HCT116 (cell line): ENCODE measurements around the gene TARS3. TPM values are rescaled to one million over a fixed set of nuclear protein-coding genes. Genes with fewer than 3 reads are reported as not detected.

Source experiments
- ATAC-seq: fragments of 200-7000 bp; cut with Tn5 transposase; 2 replicates; pipeline ENCODE4 v1.9.1; 2020; ENCODE audit warnings: mild to moderate bottlenecking, moderate library complexity
- BruUV-seq: library from RNA; stranded (reverse); fragments of 400-500 nt; replicated peaks from 2 replicates; lab custom pipeline; 2021; lab: Mats Ljungman, UMichigan
- CTCF ChIA-PET: fragments of 300-600 bp; sonication (Branson Sonifier 250); formaldehyde crosslinking; loops from one replicate; lab custom pipeline; 2021; ENCODE audit warnings: antibody characterized with exemption; lab: Charles Lee
- POLR2A ChIA-PET: fragments of 300-600, 350-600 bp; sonication (Branson Sonifier 250); formaldehyde crosslinking; loops from one replicate; lab custom pipeline; 2021; ENCODE audit warnings: antibody characterized with exemption; lab: Charles Lee
- RAD21 ChIA-PET, 2 experiments: fragments of 300-600 bp; sonication (Branson Sonifier 250); formaldehyde crosslinking; loops; one replicate each; lab custom pipeline; 2023; ENCODE audit warnings: low total read pairs in 2 of 2; ENCODE audit not compliant: uncharacterized antibody in 2 of 2, unreplicated experiment in 2 of 2, low non-redundant PET in 1 of 2; lab: Charles Lee
- DNase-seq: peaks from one replicate; pipeline ENCODE4 v3.0.0-alpha.2; 2010; ENCODE audit warnings: low read depth, low spot score
- H2AFZ ChIP-seq: fragments of 200-600 bp; shearing (Covaris generic), sonication (generic); 2 replicates; pipeline ENCODE4 v1.6.1; 2017; ENCODE audit warnings: low read depth, mixed run types, mixed read lengths, antibody characterized with exemption, low read length; ENCODE audit not compliant: poor library complexity, severe bottlenecking
- H3K27ac ChIP-seq: 2 replicates; pipeline ENCODE4 v1.5.1; 2012; ENCODE audit warnings: low read depth, low read length
- H3K27me3 ChIP-seq: fragments of 200-600 bp; sonication (generic); 2 replicates; pipeline ENCODE4 v1.6.1; 2016; ENCODE audit warnings: mixed run types, low read length, mixed read lengths; ENCODE audit not compliant: insufficient read depth
- H3K36me3 ChIP-seq, 2 experiments: fragments of 200-500 bp in 1 of 2; fragments of 200-600 bp in 1 of 2; sonication (Bioruptor generic) in 1 of 2; sonication (generic) in 1 of 2; 2 replicates each; pipeline versions ENCODE4 v1.5.1 to v1.6.1; 2014 to 2016; ENCODE audit warnings: low read length in 2 of 2, inconsistent platforms in 1 of 2, mixed read lengths in 1 of 2, mixed run types in 1 of 2; ENCODE audit not compliant: insufficient read depth in 2 of 2, control insufficient read depth in 1 of 2
- H3K4me1 ChIP-seq, 2 experiments: fragments of 200-600 bp in 1 of 2; sonication (generic) in 1 of 2; 2 replicates each; pipeline versions ENCODE4 v1.5.1 to v1.6.1; 2012 to 2017; ENCODE audit warnings: low read length in 2 of 2, inconsistent platforms in 1 of 2, mild to moderate bottlenecking in 1 of 2, mixed read lengths in 1 of 2, mixed run types in 1 of 2, moderate library complexity in 1 of 2; ENCODE audit not compliant: insufficient read depth in 2 of 2, control insufficient read depth in 1 of 2
- H3K4me2 ChIP-seq: fragments of 200-600 bp; sonication (generic); 2 replicates; pipeline ENCODE4 v1.6.1; 2017; ENCODE audit warnings: mixed run types, low read length, mixed read lengths
- H3K4me3 ChIP-seq, 2 experiments: fragments of 200-600 bp in 1 of 2; sonication (generic) in 1 of 2; replicated peaks in 1 of 2; 2 replicates each; pipeline ENCODE4 v1.5.1; 2011 to 2016; ENCODE audit warnings: low read length in 2 of 2, control low read depth in 1 of 2, low read depth in 1 of 2, mild to moderate bottlenecking in 1 of 2, mixed read lengths in 1 of 2, mixed run types in 1 of 2
- H3K79me2 ChIP-seq: fragments of 200-600 bp; sonication (generic); 2 replicates; pipeline ENCODE4 v1.6.1; 2017; ENCODE audit warnings: mild to moderate bottlenecking, mixed run types, low read length, moderate library complexity, mixed read lengths; ENCODE audit not compliant: insufficient read depth
- H3K9ac ChIP-seq: fragments of 200-600 bp; sonication (generic); 2 replicates; pipeline ENCODE4 v1.6.1; 2016; ENCODE audit warnings: low read length, mixed read lengths
- H3K9me2 ChIP-seq: fragments of 200-600 bp; sonication (generic), shearing (Covaris generic); 2 replicates; pipeline ENCODE4 v1.6.1; 2017; ENCODE audit warnings: mixed run types, mild to moderate bottlenecking, moderate library complexity; ENCODE audit not compliant: insufficient read depth
- H3K9me3 ChIP-seq, 2 experiments: fragments of 200-500 bp in 1 of 2; fragments of 200-600 bp in 1 of 2; sonication (Bioruptor generic) in 1 of 2; sonication (generic) in 1 of 2; 2 replicates each; pipeline ENCODE4 v1.6.1; 2014 to 2017; ENCODE audit warnings: low read length in 2 of 2, mixed read lengths in 2 of 2, inconsistent platforms in 1 of 2, low read depth in 1 of 2, mild to moderate bottlenecking in 1 of 2, mixed run types in 1 of 2, moderate library complexity in 1 of 2; ENCODE audit not compliant: control insufficient read depth in 1 of 2, insufficient read depth in 1 of 2
- H4K20me1 ChIP-seq: fragments of 200-600 bp; sonication (generic), shearing (Covaris generic); 2 replicates; pipeline ENCODE4 v1.6.1; 2017; ENCODE audit warnings: mixed run types, mild to moderate bottlenecking, moderate library complexity; ENCODE audit not compliant: insufficient read depth
- CBX3 ChIP-seq: IDR thresholded peaks from 2 replicates; pipeline ENCODE4 v1.6.1; 2012; ENCODE audit warnings: low read depth
- CEBPB ChIP-seq: IDR thresholded peaks from 2 replicates; pipeline ENCODE4 v1.6.1; 2012; ENCODE audit warnings: low read depth
- ELF1 ChIP-seq: IDR thresholded peaks from 2 replicates; pipeline ENCODE4 v1.6.1; 2012; ENCODE audit warnings: low read depth, borderline replicate concordance
- EZH2 ChIP-seq: fragments of 200-600 bp; sonication (generic); IDR thresholded peaks from 2 replicates; pipeline ENCODE4 v1.6.1; 2017; ENCODE audit warnings: antibody characterized with exemption, mixed run types
- EZH2phosphoT487 ChIP-seq: fragments of 200-600 bp; IDR thresholded peaks from 2 replicates; pipeline ENCODE4 v1.6.1; 2018; ENCODE audit warnings: antibody characterized with exemption, borderline replicate concordance
- FOSL1 ChIP-seq: IDR thresholded peaks from 2 replicates; pipeline ENCODE4 v1.6.1; 2012; ENCODE audit warnings: low read depth
- JUND ChIP-seq: IDR thresholded peaks from 2 replicates; pipeline ENCODE4 v1.6.1; 2012
- POLR2A ChIP-seq: IDR thresholded peaks from 2 replicates; pipeline ENCODE4 v1.7.0; 2011; ENCODE audit warnings: borderline replicate concordance; ENCODE audit not compliant: insufficient read depth, insufficient read length; ENCODE audit errors: extremely low read depth
- SIN3A ChIP-seq: IDR thresholded peaks from 2 replicates; pipeline ENCODE4 v1.6.1; 2012; ENCODE audit warnings: low read depth
- TCF7L2 ChIP-seq: IDR thresholded peaks from 2 replicates; pipeline ENCODE4 v1.7.0; 2011; ENCODE audit warnings: borderline replicate concordance, inconsistent platforms; ENCODE audit not compliant: insufficient read depth, insufficient read length; ENCODE audit errors: extremely low read depth
- YY1 ChIP-seq: IDR thresholded peaks from 2 replicates; pipeline ENCODE4 v1.6.1; 2011; ENCODE audit warnings: low read length, low read depth, moderate library complexity, mild to moderate bottlenecking; ENCODE audit not compliant: insufficient replicate concordance; ENCODE audit errors: extremely low read depth
- ZFX ChIP-seq: fragments of 450-650 bp; IDR thresholded peaks from 2 replicates; pipeline ENCODE4 v1.6.1; 2017
- intact Hi-C: fragments of 100-400 bp; cut with micrococcal nuclease; formaldehyde crosslinking; loops from 2 replicates; pipeline ENCODE4 v1.10.0; 2022
- total RNA-seq: library from RNA; stranded (reverse); gene quantifications from one replicate; pipeline ENCODE4 v1.2.1, GENCODE V29; 2021; ENCODE audit not compliant: unreplicated experiment
- TF ChIP-seq, protein P1 (sequence below): IDR thresholded peaks from 2 replicates; pipeline ENCODE4 v1.6.1; 2011; ENCODE audit warnings: mild to moderate bottlenecking, low read length, moderate library complexity; ENCODE audit not compliant: insufficient replicate concordance; ENCODE audit errors: extremely low read depth
- TF ChIP-seq, protein P2 (sequence below): IDR thresholded peaks from 2 replicates; pipeline ENCODE4 v1.6.1; 2012; ENCODE audit warnings: low read depth
- TF ChIP-seq, protein P3 (sequence below): IDR thresholded peaks from 2 replicates; pipeline ENCODE4 v1.6.1; 2012

TARS3 gene
- total RNA-seq, 1 experiment from 2014 or later = 11.1 TPM

- H3K4me2 ChIP-seq = no peak overlapping the region
- H3K36me3 ChIP-seq = no peaks in the 10 kb centered on the region
- H3K79me2 ChIP-seq = no peaks in the 10 kb centered on the region
- no peak overlapping the region for H3K9ac ChIP-seq
- DNase-seq (no peak), ATAC-seq (no peak)
- H3K9me2 ChIP-seq = no peaks in the 10 kb centered on the region
- H2AFZ ChIP-seq = no peak overlapping the region
- ChIA-PET CTCF (no interaction called here), POLR2A (no interaction called here), RAD21 (no interaction called here)
- H3K4me1 ChIP-seq = peaks cover 13 to 20% of the 10 kb centered on the region in 2 experiments
- no peak overlapping the region for H3K27ac ChIP-seq
- no peaks in the 10 kb centered on the region for H4K20me1 ChIP-seq
- no TSS peak for BruUV-seq
- H3K9me3 ChIP-seq = no peaks in the 10 kb centered on the region
- H3K27me3 ChIP-seq = no peaks in the 10 kb centered on the region
- H3K4me3 ChIP-seq = no peak overlapping the region
- TF ChIP-seq EZH2phosphoT487 (no peak), JUND (no peak), YY1 (no peak), FOSL1 (no peak), ZFX (no peak), CBX3 (no peak)
- intact Hi-C loops = no loop called here
Measured at GRCh38 chr15:101612676-101613075, 111.6 kb downstream of the TARS3 start.

DNA sequence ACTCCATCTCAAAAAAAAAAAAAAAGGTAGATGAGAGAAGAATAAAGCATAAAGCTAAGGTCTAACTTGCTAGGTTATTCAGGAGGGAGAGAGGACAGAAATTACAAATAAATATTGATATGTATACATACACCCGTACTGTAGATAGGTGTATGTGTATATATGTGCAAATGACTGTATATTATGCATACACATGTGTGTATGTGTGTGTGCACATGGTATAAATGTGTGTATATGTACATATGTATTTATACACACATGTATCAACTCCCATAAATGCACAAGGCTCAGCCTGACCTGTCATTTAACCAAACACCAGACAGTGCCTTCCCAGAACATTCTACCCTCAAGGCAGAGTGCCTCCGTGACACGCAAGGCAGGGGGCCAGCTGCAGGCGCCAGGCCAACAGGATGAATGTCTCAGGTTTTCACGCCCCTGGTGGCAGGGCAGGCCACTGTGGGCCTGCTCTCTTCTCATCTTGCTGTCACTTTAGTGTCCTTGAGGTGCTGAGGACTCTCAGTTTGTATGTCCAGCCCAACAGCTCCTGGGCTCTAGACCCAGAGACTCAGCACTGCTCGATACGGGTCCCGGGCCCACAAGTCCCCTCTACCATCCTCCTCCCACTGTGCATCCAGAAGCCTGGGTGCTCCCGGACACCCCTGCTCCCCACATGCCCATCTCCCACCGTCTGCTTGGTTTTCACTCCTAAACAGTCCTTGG, 112.5 kb downstream of the TARS3 start:
- no peak overlapping the region for H3K27ac ChIP-seq
- no peak overlapping the region for H3K4me2 ChIP-seq
- no TSS peak for BruUV-seq
- ATAC-seq (no peak), DNase-seq (no peak)
- H3K4me1 ChIP-seq = peaks cover 12 to 19% of the 10 kb centered on the region in 2 experiments
- H3K36me3 ChIP-seq = no peaks in the 10 kb centered on the region
- H3K27me3 ChIP-seq = no peaks in the 10 kb centered on the region
- no peaks in the 10 kb centered on the region for H3K9me2 ChIP-seq
- H2AFZ ChIP-seq = no peak overlapping the region
- ChIA-PET POLR2A (no interaction called here), CTCF (no interaction called here), RAD21 (no interaction called here)
- no peaks in the 10 kb centered on the region for H3K9me3 ChIP-seq
- H3K79me2 ChIP-seq = no peaks in the 10 kb centered on the region
- intact Hi-C loops = no loop called here
- no peaks in the 10 kb centered on the region for H4K20me1 ChIP-seq
- H3K9ac ChIP-seq = no peak overlapping the region
- H3K4me3 ChIP-seq = no peak overlapping the region
- TF ChIP-seq ZFX = no peak
- no peak for TF ChIP-seq EZH2
- TF ChIP-seq ELF1 = no peak
- TF ChIP-seq, protein P1, sequence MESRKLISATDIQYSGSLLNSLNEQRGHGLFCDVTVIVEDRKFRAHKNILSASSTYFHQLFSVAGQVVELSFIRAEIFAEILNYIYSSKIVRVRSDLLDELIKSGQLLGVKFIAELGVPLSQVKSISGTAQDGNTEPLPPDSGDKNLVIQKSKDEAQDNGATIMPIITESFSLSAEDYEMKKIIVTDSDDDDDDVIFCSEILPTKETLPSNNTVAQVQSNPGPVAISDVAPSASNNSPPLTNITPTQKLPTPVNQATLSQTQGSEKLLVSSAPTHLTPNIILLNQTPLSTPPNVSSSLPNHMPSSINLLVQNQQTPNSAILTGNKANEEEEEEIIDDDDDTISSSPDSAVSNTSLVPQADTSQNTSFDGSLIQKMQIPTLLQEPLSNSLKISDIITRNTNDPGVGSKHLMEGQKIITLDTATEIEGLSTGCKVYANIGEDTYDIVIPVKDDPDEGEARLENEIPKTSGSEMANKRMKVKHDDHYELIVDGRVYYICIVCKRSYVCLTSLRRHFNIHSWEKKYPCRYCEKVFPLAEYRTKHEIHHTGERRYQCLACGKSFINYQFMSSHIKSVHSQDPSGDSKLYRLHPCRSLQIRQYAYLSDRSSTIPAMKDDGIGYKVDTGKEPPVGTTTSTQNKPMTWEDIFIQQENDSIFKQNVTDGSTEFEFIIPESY = no peak
- no peak for TF ChIP-seq SIN3A
- no peak for TF ChIP-seq CBX3
- TF ChIP-seq, protein P2, sequence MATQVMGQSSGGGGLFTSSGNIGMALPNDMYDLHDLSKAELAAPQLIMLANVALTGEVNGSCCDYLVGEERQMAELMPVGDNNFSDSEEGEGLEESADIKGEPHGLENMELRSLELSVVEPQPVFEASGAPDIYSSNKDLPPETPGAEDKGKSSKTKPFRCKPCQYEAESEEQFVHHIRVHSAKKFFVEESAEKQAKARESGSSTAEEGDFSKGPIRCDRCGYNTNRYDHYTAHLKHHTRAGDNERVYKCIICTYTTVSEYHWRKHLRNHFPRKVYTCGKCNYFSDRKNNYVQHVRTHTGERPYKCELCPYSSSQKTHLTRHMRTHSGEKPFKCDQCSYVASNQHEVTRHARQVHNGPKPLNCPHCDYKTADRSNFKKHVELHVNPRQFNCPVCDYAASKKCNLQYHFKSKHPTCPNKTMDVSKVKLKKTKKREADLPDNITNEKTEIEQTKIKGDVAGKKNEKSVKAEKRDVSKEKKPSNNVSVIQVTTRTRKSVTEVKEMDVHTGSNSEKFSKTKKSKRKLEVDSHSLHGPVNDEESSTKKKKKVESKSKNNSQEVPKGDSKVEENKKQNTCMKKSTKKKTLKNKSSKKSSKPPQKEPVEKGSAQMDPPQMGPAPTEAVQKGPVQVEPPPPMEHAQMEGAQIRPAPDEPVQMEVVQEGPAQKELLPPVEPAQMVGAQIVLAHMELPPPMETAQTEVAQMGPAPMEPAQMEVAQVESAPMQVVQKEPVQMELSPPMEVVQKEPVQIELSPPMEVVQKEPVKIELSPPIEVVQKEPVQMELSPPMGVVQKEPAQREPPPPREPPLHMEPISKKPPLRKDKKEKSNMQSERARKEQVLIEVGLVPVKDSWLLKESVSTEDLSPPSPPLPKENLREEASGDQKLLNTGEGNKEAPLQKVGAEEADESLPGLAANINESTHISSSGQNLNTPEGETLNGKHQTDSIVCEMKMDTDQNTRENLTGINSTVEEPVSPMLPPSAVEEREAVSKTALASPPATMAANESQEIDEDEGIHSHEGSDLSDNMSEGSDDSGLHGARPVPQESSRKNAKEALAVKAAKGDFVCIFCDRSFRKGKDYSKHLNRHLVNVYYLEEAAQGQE = no peak
- TF ChIP-seq YY1 = no peak
- no peak for TF ChIP-seq POLR2A
- TF ChIP-seq TCF7L2 = no peak
- TF ChIP-seq CEBPB = no peak
- TF ChIP-seq, protein P3, sequence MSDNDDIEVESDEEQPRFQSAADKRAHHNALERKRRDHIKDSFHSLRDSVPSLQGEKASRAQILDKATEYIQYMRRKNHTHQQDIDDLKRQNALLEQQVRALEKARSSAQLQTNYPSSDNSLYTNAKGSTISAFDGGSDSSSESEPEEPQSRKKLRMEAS = no peak
